Transverse colon (tissue), 4 donors: ENCODE data around the gene ACAT1. TPM values are rescaled to one million over a fixed set of nuclear protein-coding genes. Genes with fewer than 3 reads are reported as not detected.
"Not testable (repeated sequence)": the region's sequence is repeated elsewhere in the genome, so short reads cannot be mapped to it uniquely, and the experiment has no call there.

Source experiments
- DNase-seq: peaks from one replicate; pipeline ENCODE4 v3.0.0-alpha.2; 2019
- H3K27ac ChIP-seq, 4 donors: fragments of 200-600 bp; sonication (generic); 2 replicates each; pipeline ENCODE4 v1.5.1; 2016 to 2018; ENCODE audit warnings: inconsistent platforms in 4 of 4
- H3K27me3 ChIP-seq: fragments of 200-600 bp; sonication (generic); 2 replicates; pipeline ENCODE4 v1.5.1; 2017; ENCODE audit warnings: inconsistent platforms
- H3K36me3 ChIP-seq, 4 donors: fragments of 200-600 bp; sonication (generic); 2 replicates each; pipeline ENCODE4 v1.5.1; 2017 to 2019; ENCODE audit warnings: inconsistent platforms in 4 of 4
- H3K4me1 ChIP-seq, 4 donors: fragments of 200-600 bp; sonication (generic); 2 replicates each; pipeline ENCODE4 v1.5.1; 2017 to 2020; ENCODE audit warnings: inconsistent platforms in 4 of 4
- H3K4me3 ChIP-seq, 4 donors: fragments of 200-600 bp; sonication (generic); 1 replicate in 1 of 4; 2 replicates in 3 of 4; pipeline versions ENCODE4 v1.5.1 to v1.6.1; 2017 to 2019; ENCODE audit warnings: inconsistent platforms in 4 of 4
- H3K9me3 ChIP-seq, 2 donors: fragments of 200-600 bp; sonication (generic); 2 replicates each; pipeline ENCODE4 v1.5.1; 2017 to 2019; ENCODE audit warnings: inconsistent platforms in 2 of 2
- CTCF ChIP-seq, 5 experiments: fragments of 200-600 bp in 3 of 5; fragments of 450-650 bp in 2 of 5; sonication (generic) in 3 of 5; IDR thresholded peaks; 1 replicate in 2 of 5; 2 replicates in 3 of 5; pipeline ENCODE4 v1.5.1; 2016 to 2017; ENCODE audit warnings: antibody characterized with exemption in 5 of 5, inconsistent platforms in 3 of 5, mild to moderate bottlenecking in 2 of 5, moderate library complexity in 1 of 5
- EP300 ChIP-seq: sonication (generic); formaldehyde crosslinking; IDR thresholded peaks from one replicate; pipeline ENCODE4 v1.6.1; 2017; ENCODE audit warnings: antibody characterized with exemption, low read depth
- POLR2A ChIP-seq: fragments of 450-650 bp; IDR thresholded peaks from one replicate; pipeline ENCODE4 v1.6.1; 2016; ENCODE audit warnings: antibody characterized with exemption, mild to moderate bottlenecking, moderate library complexity
- POLR2AphosphoS5 ChIP-seq, 3 donors: sonication (generic); formaldehyde crosslinking; IDR thresholded peaks; one replicate each; pipeline ENCODE4 v1.6.1; 2016; ENCODE audit warnings: antibody characterized with exemption in 3 of 3
- WGBS, 2 donors: methylation state at CpG; one replicate each; pipeline ENCODE4 v1.1.5; 2018; ENCODE audit warnings: low coverage in 1 of 2; 5-methylcytosine and 5-hydroxymethylcytosine counted together
- in situ Hi-C, 4 donors: fragments of 200-750 bp; cut with MboI; loops; one replicate each; pipeline versions ENCODE4 v1.15.0 to v1.15.1; 2017; ENCODE audit warnings: low sequenced_read_pairs in 3 of 4, low pct_ligation_motif_present in 1 of 4, low pct_unique_long_range_greater_than_20kb in 1 of 4
- intact Hi-C: fragments of 100-400 bp; cut with DNase I; formaldehyde crosslinking; loops from one replicate; pipeline ENCODE4 v1.15.1; 2023; ENCODE audit warnings: low total_unique reads
- total RNA-seq, 4 donors: library from RNA; depleted of rRNA; stranded (reverse); fragments of >200 nt; gene quantifications; one replicate each; pipeline ENCODE4 v1.1.0, GENCODE V29; 2016

The ACAT1 gene
- total RNA-seq, 4 donors from 2014 or later: 77.4 to 450 (median 242) TPM

- TF ChIP-seq EP300 (no peak), POLR2A (no peak)
- in situ Hi-C loops: no loop called here
- Histone ChIP-seq H3K36me3 (no peaks in the 10 kb centered on the region), H3K4me3 (no peak overlapping the region), H3K27ac (no peak overlapping the region), H3K4me1 (peaks cover 3 to 17% (median 11%) of the 10 kb centered on the region in 4 donors), H3K27me3 (no peaks in the 10 kb centered on the region), H3K9me3 (no peaks in the 10 kb centered on the region)
- DNase-seq: no peak
- WGBS, 2 donors: 92 to 94% methylated on average over 2 of the region's 2 CpGs
- intact Hi-C loops: no loop called here
Measured at GRCh38 chr11:108112057-108112456, 9.3 kb upstream of the ACAT1 start.

DNA sequence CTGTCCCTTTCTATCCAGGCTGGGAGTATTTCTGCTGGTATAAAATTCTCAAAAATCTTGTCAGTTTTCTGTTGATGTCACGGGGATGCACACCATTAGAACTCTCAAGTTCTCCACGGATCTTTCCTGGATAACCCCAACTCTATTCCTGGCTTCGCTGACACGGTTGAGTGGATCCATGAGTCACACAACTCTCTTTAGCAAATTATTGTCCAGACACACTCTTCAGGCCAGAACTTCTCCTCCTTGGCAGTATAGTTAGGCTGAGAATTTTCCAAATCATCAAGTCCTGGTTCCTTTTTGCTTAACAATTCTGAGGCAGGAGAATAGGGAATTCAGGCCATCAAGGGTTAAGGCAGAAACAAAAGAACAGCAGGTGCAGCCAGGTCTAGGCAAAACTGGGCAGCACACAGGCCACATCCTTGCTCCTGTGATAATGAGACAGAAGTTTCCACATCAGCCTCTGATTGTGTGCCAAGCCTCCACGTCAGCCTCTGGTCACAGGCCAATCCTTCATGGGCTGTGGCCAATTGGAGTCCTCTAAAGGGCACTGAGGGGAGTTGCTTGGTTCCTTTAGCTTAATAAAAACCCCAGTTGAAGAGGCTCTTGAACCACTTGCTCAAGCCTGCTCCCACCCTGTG, 5.7 kb upstream of the ACAT1 start:
- TF ChIP-seq CTCF (IDR thresholded peaks at IDR 0.05) (no peak), POLR2A (no peak), EP300 (peak; percentile 17), POLR2AphosphoS5 (IDR thresholded peaks at IDR 0.05) (peak; percentile 24 to 52 (median 38))
- in situ Hi-C loops: no loop called here

DNA sequence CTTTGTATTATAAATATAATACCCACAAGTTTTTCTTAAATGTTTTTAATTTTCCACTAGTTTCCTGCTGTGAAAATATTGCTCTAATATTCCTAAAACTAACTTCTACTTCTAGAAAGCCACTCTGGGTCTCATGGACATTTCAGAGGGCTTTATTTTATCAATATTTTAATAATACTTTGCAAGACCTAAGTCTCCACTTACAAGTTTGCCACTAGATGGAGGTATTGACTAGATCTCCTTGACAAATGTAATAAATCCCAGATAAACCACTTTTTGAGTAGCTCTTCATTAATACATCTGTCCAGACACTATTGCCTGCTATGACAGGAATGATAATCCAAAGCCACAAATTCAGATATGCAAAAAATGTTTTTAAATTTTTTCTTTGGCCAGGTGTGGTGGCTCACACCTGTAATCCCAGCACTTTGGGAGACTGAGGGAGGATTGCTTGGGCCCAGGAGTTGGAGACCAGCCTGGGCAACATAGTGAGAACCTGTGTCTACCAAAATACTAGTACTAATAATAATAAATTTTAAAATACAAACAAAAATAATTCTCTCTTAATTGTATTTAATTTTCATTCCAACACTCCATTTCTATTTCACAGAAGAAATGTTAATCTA, 3.5 kb upstream of the ACAT1 start:
- Histone ChIP-seq H3K9me3 (no peaks in the 10 kb centered on the region), H3K4me1 (peaks cover 3 to 34% (median 22%) of the 10 kb centered on the region in 4 donors), H3K27ac (no peak overlapping the region), H3K27me3 (no peaks in the 10 kb centered on the region), H3K4me3 (no peak overlapping the region), H3K36me3 (no peaks in the 10 kb centered on the region)
- in situ Hi-C loops: no loop called here
- TF ChIP-seq CTCF (IDR thresholded peaks at IDR 0.05): peak; percentile 42 to 62 (median 46)
- TF ChIP-seq POLR2AphosphoS5 (IDR thresholded peaks at IDR 0.05): no peak
- no peak for TF ChIP-seq POLR2A
- TF ChIP-seq EP300: no peak
- intact Hi-C loops: loop anchor here (5.0 kb wide), 1 partner anchor 104 kb away; the partner anchor contains the start of genes ATM and NPAT
- DNase-seq: no peak

More for the DNA sequence above, 5.7 kb upstream of the ACAT1 start:
- peak; percentile 73 for DNase-seq
- Histone ChIP-seq H3K4me1 (peaks cover 3 to 17% (median 11%) of the 10 kb centered on the region in 4 donors), H3K27ac (peak overlapping the region; percentile 70 to 84 (median 76)), H3K4me3 (no peak overlapping the region), H3K27me3 (no peaks in the 10 kb centered on the region), H3K9me3 (no peaks in the 10 kb centered on the region), H3K36me3 (no peaks in the 10 kb centered on the region)
- WGBS, 2 donors: 46% methylated on average over 5 of the region's 5 CpGs; no CpG with 5 or more reads in 1 of the 2 donors
- intact Hi-C loops: loop anchor here (5.0 kb wide), 1 partner anchor 107 kb away; the partner anchor contains the start of genes ATM and NPAT

DNA sequence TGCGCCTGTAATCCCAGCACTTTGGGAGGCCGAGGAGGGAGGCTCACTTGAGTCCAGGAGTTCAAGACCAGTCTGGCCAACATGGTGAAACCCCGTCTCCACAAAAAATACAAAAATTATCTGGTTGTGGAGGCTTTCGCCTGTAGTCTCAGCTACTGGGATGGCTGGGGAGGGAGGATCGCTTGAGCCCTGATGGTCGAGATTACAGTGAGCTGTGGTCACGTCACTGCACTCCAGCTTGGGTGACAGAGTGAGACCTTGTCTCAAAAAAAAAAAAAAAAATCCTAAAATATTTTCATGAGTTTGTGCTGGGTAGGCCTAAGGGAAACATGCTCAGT, 462 bp upstream of the ACAT1 start:
- H3K36me3 ChIP-seq, H3K9me3 ChIP-seq, DNase-seq, H3K27me3 ChIP-seq, intact Hi-C loops: not testable (repeated sequence)
- H3K4me1 ChIP-seq: peaks cover 12 to 44% (median 30%) of the 10 kb centered on the region in 4 donors
- 46 to 65% methylated on average over 4 to 7 of the region's 7 CpGs for WGBS, 2 donors
- in situ Hi-C loops: loop anchor here in 1 of 4 donors (10.0 kb wide), 2 partner anchors 104 to 534 kb away; partner anchors contain the start of genes ATM and NPAT
- H3K4me3 ChIP-seq: peak overlapping the region in 3 of 4 donors; percentile 74 to 80 (median 77)
- peak overlapping the region; percentile 93 to 96 (median 96) for H3K27ac ChIP-seq

GRCh38 chr11:108122166-108122628, 830 bp downstream of the ACAT1 start:
- in situ Hi-C loops (loop anchor here in 1 of 4 donors (10.0 kb wide), 2 partner anchors 103 to 533 kb away; partner anchors contain the start of genes ATM and NPAT), intact Hi-C loops (no loop called here)
- 34 to 42% methylated on average over 3 to 9 of the region's 9 CpGs for WGBS, 2 donors
- TF ChIP-seq POLR2A: no peak
- TF ChIP-seq POLR2AphosphoS5 (IDR thresholded peaks at IDR 0.05): peak; percentile 4 to 55 (median 10)
- peak overlapping the region; percentile 93 to 96 (median 96) for H3K27ac ChIP-seq
- peak overlapping the region; percentile 64 to 80 (median 76) for H3K4me3 ChIP-seq
- DNase-seq: peak; percentile 51
- H3K4me1 ChIP-seq: peaks cover 9 to 39% (median 27%) of the 10 kb centered on the region in 4 donors
- no peaks in the 10 kb centered on the region for H3K36me3 ChIP-seq
- H3K9me3 ChIP-seq: no peaks in the 10 kb centered on the region
- no peaks in the 10 kb centered on the region for H3K27me3 ChIP-seq
